ENCODE results near the gene MLANA.

DNA sequence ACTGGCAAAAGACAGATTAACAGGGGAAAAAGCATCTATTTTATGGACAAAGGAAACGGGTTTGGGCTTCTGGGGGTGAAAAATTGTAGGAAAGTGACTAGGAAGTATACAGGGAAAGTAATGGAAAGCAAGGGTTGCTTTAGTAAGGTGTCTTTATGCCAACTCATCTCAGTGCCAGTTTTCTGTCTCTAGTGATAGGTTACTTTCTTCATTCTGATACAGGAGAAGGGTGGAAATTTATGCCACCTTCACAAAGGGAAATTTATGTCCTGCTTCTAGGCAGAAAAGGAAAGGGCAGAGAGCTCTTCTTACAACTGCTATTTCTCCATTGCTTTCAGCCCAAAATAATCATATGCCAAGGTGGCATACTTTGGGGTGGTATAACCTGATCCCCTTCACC, 37.7 kb upstream of the MLANA start:
- no peak for TF ChIP-seq EZH2 (IDR thresholded peaks at IDR 0.05; ENCODE audit: borderline replicate concordance, insufficient read depth, low read length, poor library complexity, severe bottlenecking)
- TF ChIP-seq, protein P1, sequence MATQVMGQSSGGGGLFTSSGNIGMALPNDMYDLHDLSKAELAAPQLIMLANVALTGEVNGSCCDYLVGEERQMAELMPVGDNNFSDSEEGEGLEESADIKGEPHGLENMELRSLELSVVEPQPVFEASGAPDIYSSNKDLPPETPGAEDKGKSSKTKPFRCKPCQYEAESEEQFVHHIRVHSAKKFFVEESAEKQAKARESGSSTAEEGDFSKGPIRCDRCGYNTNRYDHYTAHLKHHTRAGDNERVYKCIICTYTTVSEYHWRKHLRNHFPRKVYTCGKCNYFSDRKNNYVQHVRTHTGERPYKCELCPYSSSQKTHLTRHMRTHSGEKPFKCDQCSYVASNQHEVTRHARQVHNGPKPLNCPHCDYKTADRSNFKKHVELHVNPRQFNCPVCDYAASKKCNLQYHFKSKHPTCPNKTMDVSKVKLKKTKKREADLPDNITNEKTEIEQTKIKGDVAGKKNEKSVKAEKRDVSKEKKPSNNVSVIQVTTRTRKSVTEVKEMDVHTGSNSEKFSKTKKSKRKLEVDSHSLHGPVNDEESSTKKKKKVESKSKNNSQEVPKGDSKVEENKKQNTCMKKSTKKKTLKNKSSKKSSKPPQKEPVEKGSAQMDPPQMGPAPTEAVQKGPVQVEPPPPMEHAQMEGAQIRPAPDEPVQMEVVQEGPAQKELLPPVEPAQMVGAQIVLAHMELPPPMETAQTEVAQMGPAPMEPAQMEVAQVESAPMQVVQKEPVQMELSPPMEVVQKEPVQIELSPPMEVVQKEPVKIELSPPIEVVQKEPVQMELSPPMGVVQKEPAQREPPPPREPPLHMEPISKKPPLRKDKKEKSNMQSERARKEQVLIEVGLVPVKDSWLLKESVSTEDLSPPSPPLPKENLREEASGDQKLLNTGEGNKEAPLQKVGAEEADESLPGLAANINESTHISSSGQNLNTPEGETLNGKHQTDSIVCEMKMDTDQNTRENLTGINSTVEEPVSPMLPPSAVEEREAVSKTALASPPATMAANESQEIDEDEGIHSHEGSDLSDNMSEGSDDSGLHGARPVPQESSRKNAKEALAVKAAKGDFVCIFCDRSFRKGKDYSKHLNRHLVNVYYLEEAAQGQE (IDR thresholded peaks at IDR 0.05; ENCODE audit: borderline replicate concordance): no peak
- TF ChIP-seq, protein P2, sequence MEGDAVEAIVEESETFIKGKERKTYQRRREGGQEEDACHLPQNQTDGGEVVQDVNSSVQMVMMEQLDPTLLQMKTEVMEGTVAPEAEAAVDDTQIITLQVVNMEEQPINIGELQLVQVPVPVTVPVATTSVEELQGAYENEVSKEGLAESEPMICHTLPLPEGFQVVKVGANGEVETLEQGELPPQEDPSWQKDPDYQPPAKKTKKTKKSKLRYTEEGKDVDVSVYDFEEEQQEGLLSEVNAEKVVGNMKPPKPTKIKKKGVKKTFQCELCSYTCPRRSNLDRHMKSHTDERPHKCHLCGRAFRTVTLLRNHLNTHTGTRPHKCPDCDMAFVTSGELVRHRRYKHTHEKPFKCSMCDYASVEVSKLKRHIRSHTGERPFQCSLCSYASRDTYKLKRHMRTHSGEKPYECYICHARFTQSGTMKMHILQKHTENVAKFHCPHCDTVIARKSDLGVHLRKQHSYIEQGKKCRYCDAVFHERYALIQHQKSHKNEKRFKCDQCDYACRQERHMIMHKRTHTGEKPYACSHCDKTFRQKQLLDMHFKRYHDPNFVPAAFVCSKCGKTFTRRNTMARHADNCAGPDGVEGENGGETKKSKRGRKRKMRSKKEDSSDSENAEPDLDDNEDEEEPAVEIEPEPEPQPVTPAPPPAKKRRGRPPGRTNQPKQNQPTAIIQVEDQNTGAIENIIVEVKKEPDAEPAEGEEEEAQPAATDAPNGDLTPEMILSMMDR (IDR thresholded peaks at IDR 0.05; ENCODE audit: poor library complexity, severe bottlenecking): no peak
- TF ChIP-seq EP300 (conservative IDR thresholded peaks at IDR 0.05; ENCODE audit: poor library complexity, severe bottlenecking): no peak
- TF ChIP-seq RAD21 (conservative IDR thresholded peaks at IDR 0.05): no peak
- no peak for TF ChIP-seq POLR2AphosphoS5 (IDR thresholded peaks at IDR 0.05)
- no peak for TF ChIP-seq TAF1 (IDR thresholded peaks at IDR 0.05; ENCODE audit: low read depth)
- TF ChIP-seq SMC3 (conservative IDR thresholded peaks at IDR 0.05; ENCODE audit: poor library complexity): no peak
- no peak for TF ChIP-seq MXI1 (conservative IDR thresholded peaks at IDR 0.05; ENCODE audit: poor library complexity, severe bottlenecking)
